SK-N-MC (cell line): ENCODE results near the gene TSHZ2.

Source experiments
- DNase-seq: peaks from one replicate; pipeline ENCODE4 v3.0.0-alpha.2; 2011; ENCODE audit warnings: low read depth, low spot score
- H3K27ac ChIP-seq: fragments of 200-600 bp; sonication (generic); 2 replicates; pipeline ENCODE4 v1.5.1; 2016; ENCODE audit warnings: mixed run types
- H3K36me3 ChIP-seq: fragments of 200-600 bp; sonication (generic); 2 replicates; pipeline ENCODE4 v1.6.1; 2017; ENCODE audit warnings: antibody characterized with exemption, low read length, mixed read lengths; ENCODE audit not compliant: insufficient read depth
- H3K4me3 ChIP-seq: fragments of 200-600 bp; sonication (generic); 2 replicates; pipeline ENCODE4 v1.5.1; 2016
- H3K9ac ChIP-seq: fragments of 200-600 bp; sonication (generic); 2 replicates; pipeline ENCODE4 v1.8.0; 2017; ENCODE audit warnings: mixed run types, mixed read lengths; ENCODE audit not compliant: insufficient read length
- H3K9me3 ChIP-seq: fragments of 200-600 bp; sonication (generic); 2 replicates; pipeline ENCODE4 v1.6.1; 2017; ENCODE audit warnings: low read depth, mild to moderate bottlenecking, antibody characterized with exemption, low read length, moderate library complexity, mixed read lengths
- EZH2 ChIP-seq: fragments of 200-600 bp; sonication (generic); IDR thresholded peaks from one replicate; pipeline ENCODE4 v1.6.1; 2017; ENCODE audit warnings: antibody characterized with exemption
- FOXP2 ChIP-seq: optimal IDR thresholded peaks from 2 replicates; pipeline ENCODE3; 2011; ENCODE audit warnings: mild to moderate bottlenecking, moderate library complexity; ENCODE audit not compliant: insufficient read depth; ENCODE audit errors: extremely low read length, control extremely low read depth
- POLR2AphosphoS5 ChIP-seq: IDR thresholded peaks from 2 replicates; pipeline ENCODE4 v1.6.1; 2012; ENCODE audit warnings: mild to moderate bottlenecking, low read depth, low read length, borderline replicate concordance

The TSHZ2 gene

DNA sequence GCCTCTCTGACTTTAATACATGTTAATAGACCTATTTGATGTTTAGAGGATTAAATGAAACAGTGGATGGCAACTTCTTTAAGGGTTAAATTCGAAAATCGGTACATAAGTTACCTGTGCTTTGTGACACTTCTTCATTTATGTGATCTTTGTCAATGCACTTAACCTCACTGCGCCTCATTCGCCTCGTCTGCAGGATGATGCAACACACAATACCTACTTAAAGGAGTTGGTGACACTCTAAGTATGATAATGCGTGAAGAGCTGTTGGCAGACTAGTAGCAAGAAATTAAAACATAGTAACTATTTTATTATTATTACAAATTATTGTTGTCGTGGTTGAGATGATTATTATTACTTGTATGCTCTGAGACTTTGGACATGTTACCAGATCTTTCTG is 92.8 kb downstream of the TSHZ2 start:
- no peak for DNase-seq
- no peak overlapping the region for H3K27ac ChIP-seq
- H3K9ac ChIP-seq = no peak overlapping the region
- TF ChIP-seq EZH2 = no peak
- no peak for TF ChIP-seq FOXP2
- TF ChIP-seq POLR2AphosphoS5 = no peak
- no peaks in the 10 kb centered on the region for H3K9me3 ChIP-seq
- H3K36me3 ChIP-seq = no peaks in the 10 kb centered on the region
- no peak overlapping the region for H3K4me3 ChIP-seq

DNA sequence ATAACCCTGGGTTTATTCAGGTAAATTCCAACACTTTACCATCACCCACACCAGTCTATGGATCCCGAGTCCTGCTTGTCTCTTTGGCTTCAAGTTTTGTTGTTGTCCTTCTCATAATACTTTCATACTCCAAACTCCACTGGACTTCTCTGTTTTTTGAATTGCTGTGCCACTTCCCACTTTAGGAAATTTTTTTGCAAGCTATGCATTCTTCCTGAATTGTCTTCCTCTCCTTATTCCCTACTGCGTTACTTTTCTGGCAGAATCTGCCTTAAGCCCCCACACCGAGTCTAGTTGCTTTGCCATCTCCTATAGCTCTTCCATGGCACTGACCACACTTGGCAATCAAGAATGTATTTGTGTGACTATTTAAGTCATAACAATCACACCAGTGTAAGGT is 96.1 kb downstream of the TSHZ2 start:
- Histone ChIP-seq H3K4me3 (no peak overlapping the region), H3K36me3 (no peaks in the 10 kb centered on the region), H3K27ac (no peak overlapping the region), H3K9ac (no peak overlapping the region), H3K9me3 (no peaks in the 10 kb centered on the region)
- TF ChIP-seq FOXP2 (no peak), POLR2AphosphoS5 (no peak), EZH2 (no peak)
- no peak for DNase-seq

DNA sequence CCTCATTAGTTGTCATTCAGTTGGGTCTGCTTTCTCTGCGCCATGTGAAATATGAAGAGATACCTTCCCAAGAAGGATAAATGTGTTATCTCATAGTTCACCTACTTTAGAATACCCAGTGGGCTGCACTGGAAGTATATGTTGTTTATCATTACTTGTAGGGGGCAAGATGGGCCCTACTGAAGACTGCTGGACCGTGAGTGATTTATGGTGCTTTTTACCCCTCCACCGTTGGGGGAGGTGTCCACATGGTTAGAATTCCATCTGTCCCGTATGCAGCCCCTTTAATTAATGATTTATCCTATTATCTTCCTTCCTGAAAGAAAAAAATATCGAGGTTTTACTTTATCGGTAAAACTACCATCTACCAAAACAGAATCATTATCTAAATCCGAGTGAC is 97.0 kb downstream of the TSHZ2 start:
- no peaks in the 10 kb centered on the region for H3K9me3 ChIP-seq
- DNase-seq = no peak
- TF ChIP-seq EZH2 = no peak
- TF ChIP-seq POLR2AphosphoS5 = no peak
- TF ChIP-seq FOXP2 = no peak
- no peak overlapping the region for H3K9ac ChIP-seq
- H3K36me3 ChIP-seq = no peaks in the 10 kb centered on the region
- H3K27ac ChIP-seq = no peak overlapping the region
- no peak overlapping the region for H3K4me3 ChIP-seq

DNA sequence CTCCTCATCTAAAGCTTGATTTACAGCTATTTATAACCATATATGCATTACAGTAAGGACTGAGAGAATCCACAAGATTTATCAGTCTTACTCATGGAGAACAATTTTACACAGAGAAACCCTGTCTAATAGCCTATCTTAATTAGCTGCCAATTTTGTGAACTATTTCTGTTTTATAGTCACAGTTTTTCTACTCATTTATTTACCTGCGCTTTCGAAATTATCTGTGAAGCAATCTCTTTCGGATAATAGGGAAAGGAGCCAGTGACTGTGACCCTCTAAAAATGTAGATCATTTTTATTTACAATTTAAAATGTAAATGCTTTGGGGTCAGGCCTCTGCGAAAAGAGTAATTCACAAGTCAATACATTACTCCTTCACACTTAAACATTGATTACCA is 98.1 kb downstream of the TSHZ2 start:
- Histone ChIP-seq H3K4me3 (no peak overlapping the region), H3K9ac (no peak overlapping the region), H3K27ac (no peak overlapping the region), H3K36me3 (no peaks in the 10 kb centered on the region), H3K9me3 (no peaks in the 10 kb centered on the region)
- no peak for DNase-seq
- TF ChIP-seq FOXP2 (no peak), EZH2 (no peak), POLR2AphosphoS5 (no peak)

DNA sequence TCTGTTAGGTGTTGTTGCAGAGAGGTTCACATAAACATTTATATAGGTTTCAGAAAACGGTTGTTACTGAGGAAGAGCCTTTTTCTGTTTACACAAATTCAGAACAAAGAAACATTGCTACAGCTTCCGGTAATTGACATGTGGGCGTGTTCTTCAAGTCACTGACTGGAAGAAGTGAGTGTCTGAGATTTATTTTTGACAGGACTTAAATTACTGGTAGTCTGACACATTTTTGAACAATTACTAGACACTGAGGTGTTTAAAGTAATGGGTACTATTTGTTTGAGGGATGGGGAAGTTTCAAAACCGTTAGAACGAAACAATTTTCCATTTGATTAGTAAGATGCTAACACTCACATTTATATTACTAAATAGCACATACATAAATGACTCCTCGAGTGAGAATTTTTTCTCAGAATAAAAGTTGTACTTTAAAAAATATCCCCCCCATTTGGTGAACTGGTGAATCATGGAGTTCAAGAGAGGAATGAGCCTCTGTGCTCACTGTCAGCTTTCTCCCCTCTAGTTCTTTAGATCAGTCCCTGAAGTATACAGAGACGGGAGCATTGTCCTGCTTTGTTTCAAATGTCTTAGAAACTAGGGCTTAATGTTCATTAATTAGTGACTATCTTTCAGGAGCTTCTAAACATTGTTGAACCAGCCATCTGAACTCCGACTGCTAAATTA is 98.7 kb downstream of the TSHZ2 start:
- Histone ChIP-seq H3K27ac (no peak overlapping the region), H3K4me3 (no peak overlapping the region), H3K9ac (no peak overlapping the region), H3K9me3 (no peaks in the 10 kb centered on the region), H3K36me3 (no peaks in the 10 kb centered on the region)
- DNase-seq = no peak
- TF ChIP-seq POLR2AphosphoS5 = no peak
- TF ChIP-seq FOXP2 = no peak
- TF ChIP-seq EZH2 = no peak

DNA sequence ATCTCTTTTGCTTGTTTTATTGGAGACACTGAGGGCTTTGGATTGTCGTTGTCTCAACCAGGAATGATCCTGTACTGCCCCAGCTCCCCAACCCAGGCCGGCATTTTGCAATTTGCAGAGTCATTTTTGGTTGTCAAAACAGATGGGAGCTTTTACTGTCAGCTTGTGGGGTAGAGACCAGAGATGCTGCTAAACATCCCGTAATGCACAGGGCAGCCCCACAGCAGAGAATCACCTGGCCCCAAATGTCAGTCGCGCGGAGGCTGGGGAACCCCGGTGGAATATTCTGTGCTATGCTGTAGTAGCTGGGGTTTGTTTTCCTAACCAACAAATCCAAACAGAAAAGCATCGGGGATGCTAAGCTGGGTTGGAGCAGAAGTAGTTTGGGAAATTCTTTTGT is 99.7 kb downstream of the TSHZ2 start:
- DNase-seq = no peak
- H3K36me3 ChIP-seq = no peaks in the 10 kb centered on the region
- H3K9me3 ChIP-seq = no peaks in the 10 kb centered on the region
- H3K9ac ChIP-seq = no peak overlapping the region
- H3K27ac ChIP-seq = no peak overlapping the region
- no peak overlapping the region for H3K4me3 ChIP-seq
- TF ChIP-seq FOXP2 (no peak), EZH2 (no peak), POLR2AphosphoS5 (no peak)

DNA sequence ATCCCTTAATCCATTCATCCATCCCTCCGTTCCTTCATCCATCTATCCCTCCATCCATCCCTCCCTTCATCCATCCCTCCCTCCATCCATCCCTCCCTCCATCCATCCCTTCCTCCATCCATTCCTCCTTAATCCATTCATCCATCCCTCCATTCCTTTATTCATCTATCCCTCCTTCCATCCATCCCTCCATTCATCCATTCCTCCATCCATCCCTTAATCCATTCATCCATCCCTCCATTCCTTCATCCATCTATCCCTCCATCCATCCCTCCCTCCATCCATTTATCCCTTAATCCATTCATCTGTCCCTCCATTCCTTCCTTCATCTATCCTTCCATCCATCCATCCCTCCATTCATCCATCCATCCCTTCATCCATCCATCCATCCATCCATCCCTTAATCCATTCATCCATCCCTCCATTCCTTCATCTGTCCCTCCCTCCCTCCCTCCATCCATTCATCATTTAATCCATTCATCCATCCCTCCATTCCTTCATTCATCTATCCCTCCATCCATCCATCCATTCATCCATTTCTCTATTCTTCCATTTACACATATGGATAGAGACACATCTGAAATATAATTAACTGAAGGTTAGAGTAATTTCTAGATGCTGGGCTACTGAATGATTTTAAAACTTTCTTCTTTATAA is 100.9 kb downstream of the TSHZ2 start:
- Histone ChIP-seq H3K9ac (no peak overlapping the region), H3K36me3 (no peaks in the 10 kb centered on the region), H3K4me3 (no peak overlapping the region), H3K27ac (no peak overlapping the region), H3K9me3 (no peaks in the 10 kb centered on the region)
- TF ChIP-seq EZH2 = no peak
- no peak for DNase-seq

DNA sequence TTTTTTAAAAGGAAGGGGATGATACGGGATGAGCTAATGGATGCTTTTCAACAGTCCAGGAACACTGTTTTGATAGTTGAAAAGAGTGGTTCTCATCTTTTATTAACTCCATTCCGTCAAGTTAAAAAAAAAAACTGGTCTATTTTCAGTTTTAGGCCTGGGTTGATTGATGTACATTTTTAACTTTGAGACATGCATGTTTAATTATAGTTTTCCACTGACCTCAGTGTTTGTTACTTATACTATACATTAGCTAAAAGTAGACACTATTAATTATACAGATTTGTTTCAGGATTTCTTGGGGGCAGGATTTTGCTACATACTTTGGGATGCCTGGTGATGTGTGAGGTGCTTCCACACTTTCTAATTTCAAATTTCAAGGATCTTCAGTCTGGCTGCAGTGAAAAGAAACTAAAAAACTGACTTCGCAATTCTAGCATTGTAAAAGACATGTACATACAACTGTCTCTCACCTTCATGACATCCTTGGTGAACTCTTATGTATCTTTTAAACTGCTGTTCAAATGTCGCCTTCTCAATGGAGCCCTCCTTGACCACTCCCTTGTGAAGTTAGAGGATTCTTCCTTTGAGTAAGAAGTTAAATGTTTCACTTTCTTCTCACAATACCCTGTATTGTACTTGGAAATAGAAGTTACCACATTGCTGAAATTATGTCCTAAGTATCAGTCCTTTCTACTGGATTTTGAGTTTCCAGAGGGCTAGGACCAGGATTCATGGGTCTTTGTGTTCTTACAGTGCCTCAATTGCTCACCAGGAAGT is 101.7 kb downstream of the TSHZ2 start:
- Histone ChIP-seq H3K4me3 (no peak overlapping the region), H3K9me3 (no peaks in the 10 kb centered on the region), H3K9ac (no peak overlapping the region), H3K36me3 (no peaks in the 10 kb centered on the region), H3K27ac (no peak overlapping the region)
- DNase-seq = no peak
- TF ChIP-seq FOXP2 (no peak), EZH2 (no peak), POLR2AphosphoS5 (no peak)
